ENCODE measurements around the gene CERS4.
"Not testable (repeated sequence)": the region's sequence is repeated elsewhere in the genome, so short reads cannot be mapped to it uniquely, and the experiment has no call there.

CERS4 gene

DNA sequence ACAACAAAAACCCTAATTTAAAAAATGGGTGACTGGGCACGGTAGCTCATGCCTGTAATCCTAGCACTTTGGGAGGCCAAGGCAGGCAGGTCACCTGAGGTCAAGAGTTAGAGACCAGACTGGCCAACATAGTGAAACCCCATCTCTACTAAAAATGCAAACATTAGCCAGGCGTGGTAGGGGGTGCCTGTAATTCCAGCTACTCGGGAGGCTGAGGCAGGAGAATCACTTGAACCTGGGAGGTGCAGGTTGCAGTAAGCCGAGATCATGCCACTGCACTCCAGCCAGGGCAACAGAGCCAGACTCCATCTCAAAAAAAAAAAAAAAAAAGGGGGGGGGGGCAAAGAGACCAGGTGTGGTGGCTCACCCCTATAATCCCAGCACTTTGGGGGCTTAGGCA lies 55.1 kb downstream of the CERS4 start:
- not testable (repeated sequence) for DNase-seq (ENCODE audit: low spot score)

DNA sequence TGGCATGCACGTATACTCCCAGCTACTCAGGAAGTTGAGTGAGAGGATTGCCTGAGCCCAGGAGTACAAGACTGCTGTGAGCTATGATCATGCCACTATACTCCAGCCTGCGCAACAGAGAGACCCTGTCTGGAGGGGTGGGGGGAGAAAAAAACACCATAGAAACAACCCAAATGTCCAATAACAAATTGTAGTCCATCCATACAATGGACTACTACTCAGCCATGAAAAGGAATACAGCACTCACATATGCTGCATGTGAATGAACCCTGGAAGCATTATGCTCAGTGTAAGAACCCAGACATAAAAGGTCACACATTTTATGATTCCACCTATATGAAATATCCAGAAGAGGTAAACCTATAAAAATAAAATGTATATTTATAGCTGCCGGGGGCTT lies 56.7 kb downstream of the CERS4 start:
- no peak for DNase-seq (ENCODE audit: low spot score)

DNA sequence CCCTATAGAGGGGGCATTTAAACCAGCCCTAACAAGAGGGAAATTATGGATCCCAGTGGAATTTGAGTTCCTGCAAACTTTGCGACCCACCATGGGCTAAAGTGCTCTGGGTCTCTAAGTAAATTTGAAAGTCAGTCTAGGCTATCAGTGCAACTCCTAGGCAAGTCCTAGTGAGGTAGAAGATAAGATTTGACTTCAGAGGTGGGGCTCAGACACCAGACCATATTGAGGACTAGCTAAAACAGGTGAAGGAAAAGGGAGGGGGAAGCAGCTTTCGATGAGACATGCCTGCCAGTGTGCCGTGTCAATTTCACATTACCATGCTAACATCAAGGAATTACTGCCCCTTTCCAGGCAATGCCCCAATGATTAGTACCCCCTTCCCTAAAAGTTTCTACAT lies 60.6 kb downstream of the CERS4 start:
- DNase-seq (ENCODE audit: low spot score), result no peak

DNA sequence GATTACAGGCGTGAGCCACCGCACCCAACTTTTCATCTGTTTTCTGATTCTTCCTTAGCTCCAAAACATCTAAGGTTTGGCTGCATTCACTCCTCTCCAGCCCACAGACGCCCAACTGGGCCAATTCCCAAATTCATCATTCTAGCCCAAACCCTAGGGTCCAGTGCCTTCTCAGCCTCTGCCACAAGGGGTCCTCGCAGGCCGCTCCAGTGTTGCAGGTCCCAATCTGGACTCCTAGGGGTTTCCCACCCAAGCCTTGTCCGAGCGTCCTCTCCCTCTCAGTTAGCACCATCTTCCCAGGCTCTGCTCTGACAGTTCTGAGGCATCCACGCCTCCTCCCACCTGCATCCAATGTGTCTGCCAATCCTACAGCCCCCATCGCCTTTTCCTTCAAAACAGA lies 67.3 kb downstream of the CERS4 start:
- not testable (repeated sequence) for DNase-seq (ENCODE audit: low spot score)

DNA sequence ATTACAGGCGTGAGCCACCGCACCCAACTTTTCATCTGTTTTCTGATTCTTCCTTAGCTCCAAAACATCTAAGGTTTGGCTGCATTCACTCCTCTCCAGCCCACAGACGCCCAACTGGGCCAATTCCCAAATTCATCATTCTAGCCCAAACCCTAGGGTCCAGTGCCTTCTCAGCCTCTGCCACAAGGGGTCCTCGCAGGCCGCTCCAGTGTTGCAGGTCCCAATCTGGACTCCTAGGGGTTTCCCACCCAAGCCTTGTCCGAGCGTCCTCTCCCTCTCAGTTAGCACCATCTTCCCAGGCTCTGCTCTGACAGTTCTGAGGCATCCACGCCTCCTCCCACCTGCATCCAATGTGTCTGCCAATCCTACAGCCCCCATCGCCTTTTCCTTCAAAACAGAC lies 82.2 kb downstream of the CERS4 start:
- DNase-seq (ENCODE audit: low spot score), result not testable (repeated sequence)

DNA sequence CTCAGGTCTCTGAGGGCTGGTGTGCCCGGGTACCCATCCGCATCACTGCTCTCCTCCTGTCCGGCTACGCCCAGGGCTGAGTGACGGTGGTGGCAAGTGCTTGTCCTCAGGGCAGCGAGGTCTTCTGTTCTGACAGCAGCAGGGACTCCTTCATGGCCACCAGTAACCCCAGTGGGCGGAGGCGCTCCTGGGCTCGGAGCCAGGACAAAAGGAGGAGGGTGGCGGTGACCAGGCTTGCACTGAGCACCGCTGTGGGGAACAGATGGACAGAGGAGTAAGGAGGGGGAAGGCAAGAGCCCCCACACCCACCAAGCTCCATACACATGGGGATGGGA lies 93.2 kb downstream of the CERS4 start:
- DNase-seq (ENCODE audit: low spot score), result no peak

DNA sequence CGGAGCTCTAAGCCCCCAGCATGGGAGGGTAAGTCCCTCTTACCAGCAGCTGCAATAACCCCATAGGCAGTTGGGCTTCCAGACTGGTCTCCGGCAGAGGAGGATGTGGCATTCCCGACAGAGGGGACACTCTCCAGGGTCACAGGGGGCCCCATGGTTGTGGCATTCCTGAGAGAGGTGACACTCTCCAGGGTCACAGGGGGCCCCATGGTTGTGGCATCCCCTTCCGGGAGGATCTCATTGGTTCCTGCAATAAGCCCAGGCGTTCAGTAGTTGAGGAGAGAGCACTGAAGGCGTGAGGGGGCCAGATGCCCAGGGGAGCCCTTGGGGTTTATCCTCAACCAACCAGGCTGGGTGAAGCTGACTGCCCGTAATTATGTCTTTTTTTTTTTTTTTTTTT lies 93.6 kb downstream of the CERS4 start:
- DNase-seq (ENCODE audit: low spot score), result no peak

DNA sequence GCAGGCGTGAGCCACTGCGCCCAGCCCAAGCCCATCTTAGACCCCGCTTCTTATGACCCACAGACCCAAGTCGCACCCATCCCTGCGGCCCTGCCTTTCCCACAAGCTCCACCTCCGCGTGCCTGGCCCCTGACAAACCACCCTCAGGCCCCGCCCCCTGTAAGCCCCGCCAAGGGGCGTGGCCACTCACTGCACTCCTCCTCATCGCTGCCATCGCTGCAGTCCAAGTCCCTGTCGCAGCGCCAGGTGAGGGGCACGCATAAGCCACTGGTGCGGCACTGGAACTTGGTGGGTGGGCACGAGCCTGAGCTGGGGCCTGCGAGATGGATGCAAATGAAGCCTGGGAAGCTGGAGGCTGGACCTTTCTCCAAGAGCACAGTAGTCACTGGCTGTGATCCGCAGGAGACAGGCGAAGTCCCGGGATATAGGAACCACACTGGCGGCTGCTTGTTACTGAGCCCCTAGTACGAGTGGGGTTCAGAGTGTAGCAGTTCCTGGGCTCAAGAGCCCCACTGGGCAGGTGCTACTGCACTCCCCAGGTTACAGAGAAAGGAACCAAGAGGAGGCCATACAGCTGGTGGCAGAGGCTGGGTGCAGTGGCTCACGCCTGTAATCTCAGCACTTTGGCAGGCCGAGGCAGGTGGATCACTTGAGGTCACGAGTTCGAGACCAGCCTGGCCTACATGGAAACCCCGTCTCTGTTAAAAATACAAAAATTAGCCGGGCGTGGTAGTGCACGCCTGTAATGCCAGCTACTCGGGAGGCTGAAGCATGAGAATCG lies 95.9 kb downstream of the CERS4 start:
- DNase-seq (ENCODE audit: low spot score), result no peak

DNA sequence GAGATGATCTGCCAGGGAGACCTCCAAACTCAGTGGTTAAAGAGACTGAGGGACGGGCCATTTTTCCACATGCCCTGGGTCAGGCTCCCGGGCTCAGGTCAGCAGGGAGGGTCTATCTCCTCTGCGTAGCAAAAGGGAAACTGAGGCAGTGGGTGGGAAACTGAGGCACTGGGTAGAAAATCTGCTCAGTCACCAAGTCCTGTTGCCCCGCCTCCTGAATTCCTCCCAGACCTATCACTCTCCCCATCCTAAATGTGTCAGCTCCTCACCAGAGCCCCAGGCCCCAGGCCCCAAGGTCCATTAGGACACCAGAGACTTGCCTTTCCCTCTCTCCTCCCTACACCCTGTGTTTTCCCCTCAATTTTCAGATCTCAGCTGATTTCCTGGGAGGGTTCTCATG lies 96.6 kb downstream of the CERS4 start:
- no peak for DNase-seq (ENCODE audit: low spot score)

DNA sequence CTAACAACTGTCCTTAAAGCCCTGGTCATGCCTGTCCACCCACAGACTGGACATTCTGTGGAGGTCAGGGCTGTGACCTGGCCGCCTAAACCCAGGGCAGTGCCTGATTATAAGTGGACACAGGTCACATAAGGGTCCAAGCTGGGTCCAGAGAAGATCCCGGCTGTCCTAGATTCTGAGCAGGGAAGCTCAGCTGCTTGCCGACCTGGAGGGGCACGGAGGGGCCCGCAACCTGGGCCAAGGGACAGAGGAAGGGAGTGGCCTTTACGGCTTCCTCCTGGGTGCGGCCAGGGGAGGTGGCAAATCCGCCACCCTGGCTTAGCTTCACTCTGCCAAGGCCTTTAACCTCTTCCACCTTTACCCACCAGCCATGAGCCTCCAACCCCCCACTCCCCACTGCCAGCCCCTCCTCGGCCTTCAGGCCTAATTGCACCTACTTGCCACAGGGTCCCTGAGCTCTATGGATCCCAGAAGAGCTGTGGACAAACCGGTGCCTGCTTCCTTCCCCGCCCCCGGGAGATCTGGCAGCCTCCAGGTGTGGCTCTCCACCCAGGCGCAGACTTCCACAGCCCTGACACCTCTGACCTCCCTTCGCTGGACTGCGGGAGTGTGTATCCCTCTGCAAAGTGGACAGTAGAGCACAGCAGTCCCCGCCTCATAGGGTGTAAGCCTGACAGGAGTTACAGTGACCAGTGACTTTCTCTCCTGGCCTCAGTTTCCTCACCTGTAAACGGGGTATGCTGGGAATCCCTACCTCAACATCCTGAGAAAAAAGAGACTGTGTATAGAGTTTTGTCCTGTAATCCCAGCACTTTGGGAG lies 97.3 kb downstream of the CERS4 start:
- DNase-seq (ENCODE audit: low spot score), result no peak

DNA sequence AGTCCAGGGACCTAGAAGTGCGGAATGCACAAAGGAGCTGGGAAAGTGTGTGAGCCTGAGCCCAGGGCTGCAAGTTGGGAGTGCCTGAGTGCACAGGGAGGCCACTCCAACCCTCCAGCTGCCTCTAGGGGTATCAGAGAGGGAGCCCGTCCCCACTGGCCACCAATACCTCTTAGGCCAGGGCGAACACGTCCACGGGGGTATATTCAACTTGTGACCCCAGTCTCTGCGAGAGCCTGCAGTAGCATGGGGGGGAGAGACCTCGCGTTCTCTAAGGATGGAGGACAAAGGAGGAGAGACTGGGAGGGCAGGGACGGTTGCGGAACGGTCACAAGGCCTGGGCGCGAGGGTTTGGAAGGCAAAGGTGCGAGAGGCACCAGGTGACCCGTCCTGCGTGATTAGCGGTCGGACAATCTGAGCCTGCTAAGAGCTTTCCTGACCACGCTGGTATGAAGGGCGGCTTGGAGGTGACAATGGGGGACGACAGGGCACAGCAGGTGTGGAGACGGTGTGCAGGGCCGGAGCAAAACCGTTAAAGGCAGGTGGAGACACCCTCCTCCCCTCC lies 98.3 kb downstream of the CERS4 start:
- DNase-seq (ENCODE audit: low spot score), result no peak

DNA sequence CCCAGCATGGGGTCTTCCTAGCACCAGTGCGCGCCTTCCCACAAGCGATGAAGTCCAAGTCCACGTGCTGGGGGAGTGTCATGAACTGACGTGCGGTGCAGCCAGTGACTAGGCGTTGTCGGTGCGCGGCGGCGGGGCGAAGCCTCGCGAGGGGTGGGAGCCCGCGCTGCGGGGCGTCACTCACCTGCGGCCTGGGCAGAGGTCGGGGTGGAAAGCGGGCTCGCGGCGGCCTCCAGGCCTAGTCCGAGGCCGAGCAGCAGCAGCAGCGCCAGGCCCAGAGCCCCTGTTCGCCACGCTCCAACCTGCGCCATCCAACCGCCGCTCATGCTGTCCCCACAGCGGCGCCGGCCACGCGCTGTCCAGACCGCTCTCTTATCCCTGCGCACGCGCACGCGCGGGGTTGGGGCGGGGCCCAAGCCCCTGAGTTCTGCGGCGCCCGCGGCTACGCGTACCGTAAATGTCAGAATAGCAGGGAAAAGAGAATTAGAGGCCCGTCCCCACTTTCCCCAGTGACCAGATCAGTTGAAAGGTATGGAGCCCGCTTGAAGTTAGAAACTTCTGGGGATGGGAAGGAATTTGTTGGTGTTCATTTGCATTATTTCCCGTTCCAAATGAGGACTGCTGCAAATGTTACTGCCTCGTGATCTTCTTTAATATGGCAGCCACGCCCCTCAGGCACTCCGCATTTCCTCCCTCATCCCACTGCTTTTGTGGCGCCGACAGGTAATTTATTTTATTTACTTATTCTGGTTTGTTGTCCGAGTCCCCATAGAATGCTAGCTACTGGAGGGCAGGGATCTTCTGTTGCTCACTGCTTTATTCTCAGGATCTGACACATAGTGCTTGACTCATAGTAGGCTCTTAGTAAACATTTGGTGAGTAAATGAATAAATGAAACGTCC lies 99.0 kb downstream of the CERS4 start, which contains the start of gene CD320:
CD320 (minus strand) TSS at position 394 of the 902 bp plus-strand sequence; CDS start at position 326, 68 bp downstream.
- peak; percentile 86 for DNase-seq (ENCODE audit: low spot score)

DNA sequence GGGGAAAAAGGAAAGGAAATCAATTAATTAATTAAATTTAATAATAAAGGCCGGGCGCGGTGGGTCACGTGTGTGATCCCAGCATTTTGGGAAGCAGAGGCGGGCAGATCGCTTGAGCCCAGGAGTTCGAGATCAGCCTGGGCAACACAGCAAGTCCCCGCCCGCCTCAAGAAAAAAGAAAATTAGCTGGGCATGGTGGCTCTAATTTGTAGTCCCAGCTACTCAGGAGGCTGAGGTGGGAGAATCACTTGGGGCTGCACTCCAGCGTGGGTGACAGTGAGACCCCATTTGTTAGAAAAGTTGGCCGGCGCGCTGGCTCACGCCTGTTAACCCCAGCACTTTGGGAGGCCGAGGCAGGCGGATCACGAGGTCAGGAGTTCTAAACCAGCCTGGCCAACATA lies 99.7 kb downstream of the CERS4 start:
- no peak for DNase-seq (ENCODE audit: low spot score)

DNA sequence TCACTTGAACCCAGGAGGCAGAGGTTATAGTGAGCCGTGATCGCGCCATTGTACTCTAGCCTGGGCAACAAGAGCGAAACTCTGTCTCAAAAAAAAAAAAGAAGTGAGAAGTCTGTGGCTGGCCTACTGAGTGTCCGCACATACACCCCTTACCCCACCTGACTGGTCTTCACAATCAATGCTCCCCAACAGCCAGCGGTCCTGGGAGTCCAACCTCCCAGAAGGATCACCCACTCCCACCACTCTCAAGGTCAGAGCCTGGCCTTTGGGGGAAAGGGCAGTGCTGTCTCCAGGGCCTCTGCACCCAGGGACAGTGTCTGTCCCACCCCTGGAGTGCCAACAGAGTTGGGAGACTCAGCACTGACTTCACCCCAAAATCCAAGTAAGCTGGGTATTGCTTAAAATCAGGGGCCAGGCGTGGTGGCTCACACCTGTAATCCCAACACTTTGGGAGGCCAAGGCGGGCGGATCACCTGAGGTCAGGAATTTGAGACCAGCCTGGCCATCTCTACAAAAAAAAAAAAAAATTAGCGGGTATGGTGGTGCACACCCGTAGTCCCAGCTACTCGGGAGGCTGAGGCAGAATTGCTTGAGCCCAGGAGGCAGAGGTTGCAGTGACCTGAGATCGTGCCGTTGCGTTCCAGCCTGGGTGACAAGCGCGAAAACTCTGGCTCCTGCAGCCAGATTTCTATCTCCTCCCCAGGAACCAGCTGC lies 101.3 kb downstream of the CERS4 start:
- DNase-seq (ENCODE audit: low spot score), result no peak

DNA sequence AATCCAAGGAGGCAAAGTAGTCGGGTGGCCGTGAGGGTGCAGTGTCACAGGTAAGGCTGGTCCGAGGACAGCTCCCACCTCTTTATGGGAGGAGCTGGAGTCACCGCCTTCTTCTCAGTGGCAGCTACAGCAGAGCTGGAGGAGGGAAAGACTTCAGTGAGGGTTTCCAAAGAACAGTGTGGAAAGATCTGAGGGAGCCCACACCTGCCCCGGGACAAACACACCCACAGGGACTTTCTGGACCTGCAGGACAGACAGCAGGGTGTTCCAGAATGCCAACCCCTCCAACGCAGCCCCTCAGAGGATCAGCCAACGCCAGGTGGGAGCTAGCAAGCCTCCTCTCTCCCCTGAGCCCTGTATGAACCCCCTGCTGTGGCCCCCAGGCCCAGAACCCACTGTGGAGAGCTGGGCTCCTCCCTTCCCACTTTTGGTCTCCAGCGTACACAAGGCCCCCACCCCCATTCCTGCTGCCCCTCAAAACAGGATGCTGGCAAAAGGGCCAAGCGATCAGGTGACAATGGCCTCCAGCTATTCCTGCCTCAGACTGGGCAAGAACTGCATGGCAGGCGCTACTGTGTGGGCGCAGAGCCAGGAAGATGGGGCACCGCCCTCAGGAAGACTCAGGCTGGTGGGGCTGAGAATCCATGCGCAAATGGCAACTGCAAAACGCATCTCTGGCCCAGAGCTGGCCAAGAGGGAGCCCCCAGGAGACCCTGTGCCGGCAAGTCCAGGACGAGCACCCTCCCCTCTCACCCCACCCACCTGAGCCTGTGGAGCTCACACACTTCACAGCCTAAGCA lies 102.5 kb downstream of the CERS4 start:
- no peak for DNase-seq (ENCODE audit: low spot score)
